Measurements from ENCODE around the gene GATC.
"Not testable (repeated sequence)": the region's sequence is repeated elsewhere in the genome, so short reads cannot be mapped to it uniquely, and the experiment has no call there.

Gene GATC

DNA sequence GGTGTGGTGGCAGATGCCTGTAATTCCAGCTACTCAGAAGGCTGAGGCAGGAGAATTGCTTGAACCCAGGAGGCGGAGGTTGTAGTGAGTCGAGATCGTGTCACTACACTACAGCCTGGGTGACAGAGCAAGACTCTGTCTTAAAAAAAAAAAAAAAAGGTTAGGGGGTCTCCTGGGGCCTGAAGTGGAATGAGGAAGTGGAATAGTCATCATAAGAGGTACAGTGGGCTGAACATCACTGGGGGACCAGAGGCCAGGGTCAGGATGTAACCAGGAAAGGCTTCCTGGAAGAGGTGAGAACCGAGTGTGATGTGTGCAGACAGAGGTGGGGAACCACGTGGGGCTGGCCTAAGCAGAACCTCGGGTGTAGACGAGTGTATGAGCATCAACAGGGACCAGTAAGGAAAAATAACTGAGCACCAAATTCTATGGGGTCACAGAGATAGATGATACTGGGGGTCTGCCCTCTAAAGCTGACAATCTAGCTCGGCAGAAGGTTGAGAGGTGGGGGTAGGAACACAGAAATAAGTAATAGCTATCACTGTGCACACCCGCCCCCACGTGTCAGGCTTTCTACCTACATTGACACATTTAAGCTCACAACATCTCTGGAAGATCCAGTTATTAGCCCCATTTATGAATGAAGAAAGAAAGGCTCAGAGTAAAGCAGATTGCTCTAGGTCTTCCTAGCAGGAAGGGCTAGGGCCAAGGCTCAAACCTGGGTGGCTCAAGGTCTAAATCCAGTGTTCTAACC is 13.3 kb upstream of the GATC start:
- DNase-seq (ENCODE audit: insufficient read length, low spot score) (no peak), FAIRE-seq (no peak)

DNA sequence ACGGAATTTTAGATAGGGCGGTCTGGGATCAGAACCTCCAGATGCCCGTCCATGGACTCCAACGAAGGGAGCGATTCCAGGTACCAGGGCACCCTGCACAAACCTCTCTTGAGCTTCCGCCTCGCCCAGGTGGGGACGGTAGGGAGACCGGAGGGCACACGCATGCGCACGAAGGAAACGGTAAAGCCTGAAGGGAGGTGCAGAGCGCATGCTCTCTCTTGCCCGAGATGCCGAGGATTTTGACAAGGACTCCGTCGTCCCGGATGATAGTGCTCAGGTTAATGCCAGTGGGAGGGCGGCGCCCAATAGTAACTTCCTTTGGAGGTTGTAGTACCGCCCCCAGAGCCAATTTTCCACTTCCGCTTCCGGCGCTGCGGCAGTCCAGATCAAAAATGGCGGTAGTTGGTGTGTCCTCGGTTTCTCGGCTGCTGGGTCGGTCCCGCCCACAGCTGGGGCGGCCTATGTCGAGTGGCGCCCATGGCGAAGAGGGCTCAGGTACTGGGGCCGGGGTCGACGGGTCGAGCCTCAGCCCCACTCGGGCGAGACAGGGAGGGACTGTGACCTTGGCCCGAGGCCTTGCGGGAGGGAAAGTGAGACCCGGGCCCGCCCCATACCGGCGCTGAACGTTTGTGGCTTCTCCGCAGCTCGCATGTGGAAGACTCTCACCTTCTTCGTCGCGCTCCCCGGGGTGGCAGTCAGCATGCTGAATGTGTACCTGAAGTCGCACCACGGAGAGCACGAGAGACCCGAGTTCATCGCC is 8.3 kb upstream of the GATC start, which contains the start of gene COX6A1:
TSS of gene COX6A1 (plus strand) at position 379 of the 760 bp plus-strand sequence. CDS start at position 393, 14 bp downstream.
- peak; percentile 99 for DNase-seq (ENCODE audit: insufficient read length, low spot score)
- FAIRE-seq, result peak; percentile 23

DNA sequence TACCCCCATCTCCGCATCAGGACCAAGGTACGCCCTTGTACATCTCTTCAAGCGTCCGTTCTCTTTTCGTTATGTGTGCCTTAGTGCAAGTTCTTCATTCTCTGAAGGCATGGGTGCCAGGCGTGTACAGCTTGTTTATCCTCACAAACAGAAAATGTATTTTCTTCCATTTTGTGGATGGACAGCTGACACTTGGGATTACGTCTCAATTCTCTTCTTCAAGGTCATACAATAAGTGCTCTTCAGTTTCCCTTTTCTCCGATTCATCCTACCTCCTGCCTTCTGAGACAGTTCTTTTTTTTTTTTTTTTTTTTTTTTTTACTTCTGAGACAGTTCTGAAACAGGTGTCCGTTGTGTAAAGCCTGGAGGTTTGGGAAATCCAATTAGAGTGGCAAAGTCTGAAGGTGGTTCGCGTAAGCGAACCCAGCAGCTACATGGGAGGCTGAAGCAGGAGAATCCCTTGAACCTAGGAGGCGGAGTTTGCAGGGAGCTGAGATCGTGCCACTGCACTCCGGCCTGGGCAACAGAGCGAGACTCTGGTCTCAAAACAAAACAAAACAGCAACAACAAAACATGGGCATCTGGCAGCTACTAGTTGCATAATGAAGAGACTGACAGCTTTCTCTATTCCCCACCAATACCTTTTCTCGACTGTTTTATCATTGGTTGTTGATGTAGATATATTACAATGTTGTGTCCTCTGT is 7.6 kb upstream of the GATC start:
- no peak for DNase-seq (ENCODE audit: insufficient read length, low spot score)
- no peak for FAIRE-seq

DNA sequence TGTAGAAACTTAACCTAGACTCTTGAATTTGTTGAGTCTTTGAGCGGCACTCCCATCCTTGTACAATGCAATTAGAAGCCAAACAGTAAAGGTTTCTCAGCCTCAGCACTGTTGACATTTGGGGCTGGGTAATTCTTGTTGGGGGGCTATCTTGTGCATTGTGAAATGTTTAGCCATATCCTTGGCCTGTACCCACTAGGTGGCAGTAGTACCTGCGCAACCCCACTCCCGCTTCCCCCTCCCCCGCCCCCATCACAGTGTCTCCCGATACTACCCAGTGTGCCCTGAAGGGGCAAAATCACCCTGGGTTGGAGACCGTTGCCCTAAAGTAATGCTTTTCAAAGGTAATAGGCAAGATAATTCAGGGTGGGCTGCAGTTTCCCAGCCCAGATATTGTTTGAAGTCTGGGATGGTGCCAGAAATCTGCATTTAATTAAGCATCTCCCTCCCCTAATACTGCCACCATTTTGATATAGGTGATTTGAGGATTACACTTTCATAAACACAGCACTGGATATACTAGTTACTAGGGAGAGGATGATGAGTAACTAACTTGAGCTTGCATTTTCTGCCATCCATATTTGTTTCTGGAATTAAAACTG is 6.5 kb upstream of the GATC start:
- FAIRE-seq, result no peak

DNA sequence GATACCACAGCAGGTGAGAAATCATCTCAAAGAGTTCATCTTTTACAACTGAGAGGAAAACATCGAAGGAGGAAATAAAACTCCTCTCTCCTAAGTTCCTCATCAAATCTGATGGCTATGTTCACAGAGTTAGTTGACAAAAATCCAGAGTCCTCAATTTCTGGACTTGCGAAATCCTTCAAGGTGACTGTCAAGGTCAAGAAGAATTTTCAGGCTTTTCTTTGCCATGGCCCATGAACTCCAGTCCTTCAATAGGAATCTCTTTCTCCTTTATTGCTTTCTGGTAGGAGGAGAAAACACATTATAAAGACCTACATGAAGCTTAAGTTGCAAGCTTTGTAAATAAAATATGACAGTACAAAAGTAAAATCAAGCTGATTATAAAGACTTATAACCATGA is 1.6 kb upstream of the GATC start:
- DNase-seq (ENCODE audit: insufficient read length, low spot score), result no peak
- no peak for FAIRE-seq

More for the DNA sequence above, 6.5 kb upstream of the GATC start:
- DNase-seq (ENCODE audit: insufficient read length, low spot score), result peak; percentile 66

DNA sequence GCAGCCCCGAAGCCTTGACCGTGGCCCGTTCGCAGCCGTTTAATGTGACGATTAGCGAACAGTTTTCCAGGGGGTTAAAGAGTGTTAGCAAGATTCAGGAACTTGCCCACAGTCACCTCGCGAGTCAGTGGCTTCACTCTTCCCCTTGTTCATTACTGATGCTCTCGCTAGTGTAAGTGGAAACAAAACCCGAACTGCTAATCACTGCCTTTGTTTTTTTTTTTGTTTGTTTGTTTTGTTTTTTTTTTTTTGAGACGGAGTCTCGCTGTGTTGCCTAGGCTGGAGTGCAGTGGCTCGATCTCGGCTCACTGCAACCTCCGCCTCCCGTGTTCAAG is 567 bp downstream of the GATC start:
- not testable (repeated sequence) for FAIRE-seq; DNase-seq (ENCODE audit: insufficient read length, low spot score)

DNA sequence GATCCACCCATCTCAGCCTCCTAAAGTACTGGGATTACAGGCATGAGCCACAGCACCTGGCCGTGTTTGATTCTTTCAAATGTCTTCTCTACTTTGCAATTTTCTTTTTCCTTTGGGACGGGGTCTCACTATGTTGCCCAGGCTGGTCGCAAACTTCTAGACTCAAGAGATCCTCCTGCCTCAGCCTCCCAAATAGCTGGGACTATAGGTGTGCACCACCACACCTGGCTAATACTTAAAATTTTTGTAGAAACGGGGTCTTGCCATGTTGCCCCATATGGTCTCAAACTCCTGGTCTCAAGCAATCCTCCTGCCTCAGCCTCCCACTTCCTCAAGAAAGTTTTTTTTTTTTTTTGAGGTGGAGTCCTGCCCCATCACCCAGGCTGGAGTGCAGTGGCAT is 1.7 kb downstream of the GATC start:
- no peak for FAIRE-seq
- no peak for DNase-seq (ENCODE audit: insufficient read length, low spot score)

DNA sequence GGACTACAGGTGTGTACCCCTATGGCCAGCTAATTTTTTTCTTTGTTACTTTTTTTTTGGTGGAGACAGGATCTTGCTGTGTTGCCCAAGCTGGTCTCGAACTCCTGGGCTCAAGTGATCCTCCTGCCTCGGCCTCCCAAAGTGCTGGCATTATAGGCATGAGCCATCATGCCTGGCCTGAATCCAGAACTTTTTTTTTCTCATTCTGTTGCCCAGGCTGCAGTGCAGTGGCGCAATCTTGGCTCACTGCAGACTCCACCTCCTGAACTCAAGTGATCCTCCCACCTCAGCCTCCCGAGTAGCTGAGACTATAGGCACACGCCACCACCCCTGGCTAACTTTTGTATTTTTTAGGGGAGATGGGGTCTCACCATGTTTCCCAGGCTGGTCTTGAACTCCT is 6.3 kb downstream of the GATC start:
- not testable (repeated sequence) for DNase-seq (ENCODE audit: insufficient read length, low spot score); FAIRE-seq

DNA sequence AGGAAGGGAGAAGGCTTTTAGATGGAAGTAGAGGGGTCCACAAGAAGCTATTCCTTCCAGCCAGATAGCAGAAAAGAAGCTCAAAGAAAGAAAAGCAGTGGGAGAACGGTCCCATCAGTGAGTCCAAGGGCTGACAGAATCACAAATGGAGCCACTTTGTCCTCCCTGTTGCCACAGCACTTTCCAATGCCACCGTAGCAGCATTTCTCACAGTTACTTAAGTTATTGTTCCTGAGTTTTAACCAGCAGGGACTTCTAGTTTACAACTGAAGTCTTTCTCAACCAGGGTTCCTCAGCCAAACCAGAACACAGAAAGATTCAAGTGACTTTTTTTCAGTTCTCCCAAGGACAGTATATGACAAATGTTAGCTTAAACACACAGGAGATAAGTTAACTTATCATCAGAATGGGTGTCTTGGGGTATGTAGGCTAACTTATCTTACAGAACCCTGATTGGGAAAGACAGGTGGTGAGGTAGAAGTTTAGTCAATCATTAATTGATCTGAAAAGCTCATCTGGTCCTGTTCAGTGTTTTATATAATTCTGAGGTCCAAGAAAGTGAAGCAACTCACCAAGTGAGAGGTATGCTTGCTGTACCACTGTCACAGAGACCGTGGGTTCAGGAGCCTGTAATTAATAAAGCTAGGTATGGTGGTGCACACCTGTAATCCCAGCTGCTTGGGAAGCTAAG is 7.0 kb downstream of the GATC start:
- no peak for FAIRE-seq
- DNase-seq (ENCODE audit: insufficient read length, low spot score), result no peak

DNA sequence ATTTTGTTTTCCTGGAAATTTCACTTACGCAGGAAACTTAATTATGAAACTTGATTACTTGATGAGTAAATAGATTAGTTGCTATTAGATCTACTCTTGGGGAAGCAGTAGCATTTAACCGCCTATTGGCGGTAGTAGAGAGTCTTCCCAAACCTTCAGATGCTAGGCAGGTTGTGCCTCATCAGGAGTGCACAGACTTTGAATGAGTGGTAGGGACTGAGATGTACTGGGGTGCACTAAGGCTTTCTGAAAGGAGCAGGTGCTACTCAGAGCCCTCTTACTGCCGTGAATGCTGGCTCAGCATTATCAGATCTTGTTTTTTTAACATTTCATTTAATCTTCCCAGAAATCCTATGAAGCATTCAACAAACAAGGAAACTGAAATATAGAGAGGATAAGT is 7.7 kb downstream of the GATC start:
- DNase-seq (ENCODE audit: insufficient read length, low spot score) (no peak), FAIRE-seq (no peak)

DNA sequence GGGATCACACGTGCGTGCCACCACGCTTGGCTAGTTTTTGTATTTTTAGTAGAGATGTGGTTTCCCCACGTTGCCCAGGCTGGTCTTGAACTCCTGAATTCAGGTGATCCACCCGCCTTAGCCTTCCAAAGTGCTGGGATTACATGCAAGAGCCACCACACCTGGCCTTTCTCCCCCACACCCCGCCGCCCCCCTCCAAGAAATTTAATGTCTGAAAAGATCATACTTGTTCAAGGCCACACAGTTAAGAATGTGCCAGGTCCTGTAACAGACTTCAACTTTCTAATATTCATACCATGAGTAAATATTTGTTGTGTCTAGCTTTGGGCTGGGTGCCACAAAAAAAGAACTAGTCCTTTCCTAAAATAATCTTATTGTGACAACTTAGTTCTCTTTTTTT is 9.1 kb downstream of the GATC start:
- FAIRE-seq, result no peak
- DNase-seq (ENCODE audit: insufficient read length, low spot score), result no peak

DNA sequence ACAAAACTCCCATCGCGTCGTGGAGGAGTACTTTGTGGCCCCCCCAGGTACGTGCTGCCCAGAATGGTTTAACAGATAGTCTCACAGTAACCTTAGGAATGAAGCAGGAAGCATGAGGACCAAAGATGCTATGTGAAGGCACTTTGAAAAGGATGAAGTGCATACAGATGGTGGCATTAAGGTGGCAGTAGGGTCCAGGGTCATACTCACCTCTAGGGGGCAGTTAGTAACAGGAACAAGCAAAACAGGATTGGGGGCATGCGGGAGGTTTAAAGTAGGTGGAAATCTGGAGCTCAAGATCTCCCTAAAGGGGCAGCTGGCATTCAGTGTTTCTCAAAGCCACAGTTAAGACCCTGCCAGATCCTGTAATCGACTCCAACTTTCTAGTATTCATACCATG is 10.9 kb downstream of the GATC start:
- no peak for FAIRE-seq
- DNase-seq (ENCODE audit: insufficient read length, low spot score), result no peak

DNA sequence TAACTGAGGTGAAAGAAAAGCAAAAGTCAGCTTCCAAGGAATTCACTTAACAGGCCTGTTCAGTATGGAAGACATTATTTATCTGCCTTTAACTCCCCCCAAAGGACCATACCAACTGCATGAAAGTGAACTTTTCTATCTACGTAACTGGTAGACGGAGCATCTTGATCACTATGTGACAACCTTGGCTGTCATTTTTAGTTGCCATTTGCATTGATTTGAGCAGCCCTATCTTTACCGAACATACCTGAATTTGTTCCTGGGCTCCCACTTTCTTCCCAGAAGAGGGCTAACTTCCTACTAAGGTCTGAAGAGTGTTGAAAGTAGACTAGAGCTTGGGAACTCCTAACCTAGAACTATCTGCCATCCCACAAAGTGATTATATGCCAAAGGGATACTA is 13.9 kb downstream of the GATC start:
- DNase-seq (ENCODE audit: insufficient read length, low spot score) (no peak), FAIRE-seq (no peak)

DNA sequence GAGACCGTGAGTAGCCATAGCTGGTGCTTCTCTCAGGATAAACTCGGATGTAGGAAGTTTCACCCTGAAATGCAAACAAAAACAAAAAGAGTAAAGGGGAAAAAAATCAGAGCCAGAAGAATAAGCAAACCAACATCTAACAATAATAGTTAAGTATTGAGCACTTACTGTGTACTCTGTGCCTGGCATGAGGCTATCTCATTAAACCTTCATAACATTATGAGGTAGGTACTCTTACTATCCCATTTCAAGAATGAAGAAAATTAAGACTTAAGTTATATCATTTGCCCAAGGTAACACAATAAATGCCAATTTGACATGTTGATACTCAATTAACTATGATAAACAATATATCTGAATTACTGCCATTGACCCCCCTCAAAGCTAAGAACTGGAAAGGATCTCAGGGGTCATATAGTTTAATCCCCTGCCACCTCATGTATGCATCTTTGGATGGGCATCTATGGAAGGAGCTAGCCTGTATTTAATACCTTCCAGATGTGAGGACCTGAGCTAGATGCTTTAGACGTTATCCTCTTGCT is 15.9 kb downstream of the GATC start:
- DNase-seq (ENCODE audit: insufficient read length, low spot score), result no peak
- FAIRE-seq, result no peak

DNA sequence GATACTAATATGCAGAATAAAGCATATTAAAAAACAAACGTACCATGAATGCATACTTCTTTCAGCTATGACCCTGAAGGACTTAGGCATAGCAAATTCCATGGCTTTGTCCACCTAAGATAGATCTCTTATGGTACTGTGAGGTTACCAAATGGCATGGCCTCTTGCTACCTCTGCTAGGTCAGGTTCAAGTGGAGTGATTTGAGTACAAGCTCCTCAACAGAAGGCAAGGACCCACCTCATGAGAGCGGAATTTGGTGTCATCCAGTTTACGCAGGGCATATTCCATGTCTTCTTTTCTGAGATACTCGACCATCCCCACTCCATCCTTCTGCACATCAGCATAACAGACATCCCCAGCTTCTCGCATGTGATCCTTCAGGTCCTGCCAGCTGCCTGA is 17.5 kb downstream of the GATC start:
- FAIRE-seq, result no peak
- no peak for DNase-seq (ENCODE audit: insufficient read length, low spot score)

DNA sequence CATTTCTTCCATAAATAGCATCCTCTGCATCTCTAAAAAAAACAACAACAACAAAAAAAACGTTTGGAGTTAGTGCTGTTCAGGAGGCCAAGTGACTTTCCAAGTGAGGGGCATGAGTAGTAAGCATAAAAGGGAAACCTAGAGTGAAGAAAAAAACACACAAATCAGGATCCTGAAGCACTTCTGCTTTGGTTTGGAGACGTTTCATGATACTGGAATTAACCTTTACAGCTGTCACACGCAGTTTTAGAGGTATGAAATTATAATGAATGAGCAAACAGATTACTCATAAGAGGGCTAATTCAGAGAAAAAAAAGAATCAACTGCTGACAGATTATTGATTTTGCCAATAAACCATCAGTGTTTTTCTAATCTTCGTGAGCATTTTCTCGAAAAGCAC is 19.5 kb downstream of the GATC start:
- FAIRE-seq (no peak), DNase-seq (ENCODE audit: insufficient read length, low spot score) (no peak)

DNA sequence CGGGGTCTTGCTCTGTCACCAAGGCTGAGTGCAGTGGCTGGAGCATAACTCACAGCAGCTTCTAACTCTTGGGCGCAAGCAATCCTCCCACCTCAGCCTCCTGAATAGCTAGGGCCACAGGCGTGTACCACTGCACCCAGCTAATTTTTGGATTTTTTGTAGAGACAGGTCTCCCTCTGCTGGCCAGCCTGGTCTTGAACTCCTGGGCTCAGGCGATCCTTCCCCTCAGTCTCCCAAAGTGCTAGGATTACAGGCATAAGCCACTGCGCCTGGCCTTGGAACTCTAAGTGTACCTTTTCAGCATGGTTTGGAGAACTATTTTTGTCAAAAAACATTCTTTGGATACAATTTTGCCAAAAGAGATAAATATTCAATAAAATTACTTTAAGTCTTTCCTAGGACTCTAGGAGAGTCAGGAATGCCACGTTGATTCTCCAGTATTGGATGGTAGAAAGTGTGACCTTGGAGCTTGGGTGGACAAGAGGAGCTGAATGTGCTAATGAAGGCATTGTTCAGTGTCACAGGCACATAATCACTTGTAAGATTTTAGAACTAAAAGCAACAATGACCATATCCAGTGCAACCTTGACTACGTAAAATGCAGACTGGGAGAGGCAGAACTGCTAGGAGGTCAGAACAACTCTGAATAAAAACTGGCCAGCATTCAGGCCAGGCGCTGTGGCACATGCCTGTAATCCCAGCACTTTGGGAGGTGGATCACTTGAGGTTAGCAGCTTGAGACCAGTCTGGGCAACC is 20.5 kb downstream of the GATC start:
- no peak for DNase-seq (ENCODE audit: insufficient read length, low spot score)
- FAIRE-seq, result no peak

DNA sequence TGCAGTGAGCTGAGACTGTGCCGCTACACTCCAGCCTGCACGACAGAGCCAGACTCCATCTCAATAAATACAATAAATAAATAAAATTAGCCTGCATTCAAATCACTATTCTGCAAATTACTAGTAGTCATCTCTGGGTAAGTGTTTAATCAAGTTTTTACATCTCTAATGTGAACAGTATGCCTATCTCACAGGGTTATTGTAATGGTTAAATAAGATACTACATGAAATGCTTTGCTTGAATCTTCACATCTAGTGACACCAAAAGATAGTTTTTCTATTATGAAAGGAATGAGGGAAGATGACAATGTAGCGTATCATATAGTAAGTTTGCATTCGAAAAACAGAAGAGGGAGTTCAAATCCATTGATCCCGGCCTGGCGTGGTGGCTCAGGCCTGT is 21.2 kb downstream of the GATC start:
- DNase-seq (ENCODE audit: insufficient read length, low spot score) (no peak), FAIRE-seq (no peak)

DNA sequence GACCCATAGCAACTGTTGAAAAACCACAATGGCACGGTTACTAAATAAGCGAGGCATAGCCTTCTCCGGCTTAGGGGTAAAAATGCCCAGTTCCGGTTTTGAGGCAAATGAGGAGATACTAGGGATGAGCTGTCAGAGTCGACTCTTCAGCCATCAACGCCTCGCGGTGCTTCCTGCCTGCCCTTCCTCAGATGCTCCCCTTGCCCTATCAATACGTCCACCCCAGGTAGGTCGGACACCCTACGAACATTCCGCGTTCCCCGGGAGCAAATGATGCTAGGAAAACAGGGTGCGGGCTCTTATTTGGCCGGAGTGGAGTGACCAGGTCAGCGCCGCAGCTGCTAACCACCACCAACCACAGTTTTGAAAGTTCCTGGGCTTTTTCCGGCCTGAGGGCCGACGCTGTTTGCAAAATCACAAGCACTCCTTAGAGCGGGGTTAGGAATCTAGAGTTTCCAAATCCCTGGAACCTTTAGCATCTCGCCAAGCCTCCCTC is 22.1 kb downstream of the GATC start:
- no peak for FAIRE-seq
- peak; percentile 31 for DNase-seq (ENCODE audit: insufficient read length, low spot score)
